H9 (cell line): Measurements from ENCODE around the gene SLC7A1. TPM values are rescaled to one million over a fixed set of nuclear protein-coding genes. Genes with fewer than 3 reads are reported as not detected.

Experiments used
- DNase-seq: peaks from one replicate; pipeline ENCODE4 v3.0.0-alpha.2; 2017
- H2AFZ ChIP-seq: one replicate; pipeline ENCODE4 v1.6.1; 2013; ENCODE audit warnings: mild to moderate bottlenecking, low read length, control low read depth, moderate library complexity
- H2AK5ac ChIP-seq: 2 replicates; pipeline ENCODE4 v1.6.1; 2013; ENCODE audit warnings: low read length, control low read depth, mixed read lengths; ENCODE audit not compliant: insufficient read length
- H2BK120ac ChIP-seq: one replicate; pipeline ENCODE4 v1.6.1; 2013; ENCODE audit warnings: low read depth, mild to moderate bottlenecking, low read length, control low read depth, inconsistent platforms; ENCODE audit not compliant: poor library complexity, severe bottlenecking
- H2BK12ac ChIP-seq: 2 replicates; pipeline ENCODE4 v1.6.1; 2013; ENCODE audit warnings: low read length, control low read depth, mixed read lengths, low read depth; ENCODE audit not compliant: insufficient read length
- H2BK15ac ChIP-seq: 2 replicates; pipeline ENCODE4 v1.6.1; 2013; ENCODE audit warnings: low read depth, low read length, control low read depth
- H2BK20ac ChIP-seq: one replicate; pipeline ENCODE4 v1.6.1; 2013; ENCODE audit warnings: low read depth, mild to moderate bottlenecking, low read length, control low read depth, inconsistent platforms; ENCODE audit not compliant: poor library complexity, severe bottlenecking
- H2BK5ac ChIP-seq: 2 replicates; pipeline ENCODE4 v1.6.1; 2013; ENCODE audit warnings: low read length, control low read depth, mixed read lengths; ENCODE audit not compliant: insufficient read length
- H3K14ac ChIP-seq: 2 replicates; pipeline ENCODE4 v1.6.1; 2013; ENCODE audit warnings: low read length, control low read depth; ENCODE audit not compliant: insufficient read depth
- H3K18ac ChIP-seq: 2 replicates; pipeline ENCODE4 v1.6.1; 2013; ENCODE audit warnings: low read depth, mild to moderate bottlenecking, mixed read lengths, low read length, control low read depth; ENCODE audit not compliant: insufficient read length
- H3K23ac ChIP-seq: 2 replicates; pipeline ENCODE4 v1.6.1; 2013; ENCODE audit warnings: low read length, control low read depth, mixed read lengths, low read depth; ENCODE audit not compliant: insufficient read length
- H3K23me2 ChIP-seq: 2 replicates; pipeline ENCODE4 v1.6.1; 2013; ENCODE audit warnings: low read depth, mild to moderate bottlenecking, mixed read lengths, low read length, control low read depth; ENCODE audit not compliant: insufficient read length, poor library complexity, severe bottlenecking
- H3K27ac ChIP-seq: 2 replicates; pipeline ENCODE4 v1.5.1; 2013; ENCODE audit warnings: low read length, control low read depth, mixed read lengths, low read depth; ENCODE audit not compliant: insufficient read length
- H3K27me3 ChIP-seq: 2 replicates; pipeline ENCODE4 v1.6.1; 2013; ENCODE audit warnings: low read length, control low read depth, inconsistent platforms; ENCODE audit not compliant: insufficient read depth
- H3K4ac ChIP-seq: 2 replicates; pipeline ENCODE4 v1.6.1; 2013; ENCODE audit warnings: low read depth, mild to moderate bottlenecking, control low read depth, inconsistent platforms, low read length, moderate library complexity
- H3K4me1 ChIP-seq: 2 replicates; pipeline ENCODE4 v1.6.1; 2013; ENCODE audit warnings: low read length, control low read depth, inconsistent platforms; ENCODE audit not compliant: insufficient read depth
- H3K4me2 ChIP-seq: 2 replicates; pipeline ENCODE4 v1.6.1; 2013; ENCODE audit warnings: low read length, control low read depth, mixed read lengths; ENCODE audit not compliant: insufficient read length, insufficient read depth
- H3K56ac ChIP-seq: 2 replicates; pipeline ENCODE4 v1.6.1; 2013; ENCODE audit warnings: low read depth, mild to moderate bottlenecking, mixed read lengths, low read length, control low read depth; ENCODE audit not compliant: insufficient read length
- H3K79me1 ChIP-seq: 2 replicates; pipeline ENCODE4 v1.6.1; 2013; ENCODE audit warnings: low read depth, mild to moderate bottlenecking, moderate library complexity, low read length, control low read depth, inconsistent platforms; ENCODE audit not compliant: insufficient read depth, poor library complexity, severe bottlenecking
- H3K79me2 ChIP-seq: 2 replicates; pipeline ENCODE4 v1.6.1; 2013; ENCODE audit warnings: low read length, control low read depth, inconsistent platforms; ENCODE audit not compliant: insufficient read depth
- H3K9ac ChIP-seq: 2 replicates; pipeline ENCODE4 v1.6.1; 2013; ENCODE audit warnings: low read length, control low read depth, mixed read lengths; ENCODE audit not compliant: insufficient read length; ENCODE audit errors: extremely low read depth
- H3K9me3 ChIP-seq: one replicate; pipeline ENCODE4 v1.6.1; 2013; ENCODE audit warnings: low read depth, low read length, inconsistent platforms; ENCODE audit not compliant: control insufficient read depth
- H3T11ph ChIP-seq: one replicate; pipeline ENCODE4 v1.6.1; 2013; ENCODE audit warnings: mild to moderate bottlenecking, low read length, control low read depth, inconsistent platforms
- H4K20me1 ChIP-seq: one replicate; pipeline ENCODE4 v1.6.1; 2013; ENCODE audit not compliant: control insufficient read depth, insufficient read length, insufficient read depth
- H4K5ac ChIP-seq: 2 replicates; pipeline ENCODE4 v1.6.1; 2013; ENCODE audit warnings: low read depth, mild to moderate bottlenecking, mixed read lengths, low read length, control low read depth; ENCODE audit not compliant: insufficient read length
- H4K8ac ChIP-seq: replicated peaks from 2 replicates; pipeline ENCODE4 v1.6.1; 2013; ENCODE audit warnings: low read length, control low read depth, mixed read lengths, low read depth; ENCODE audit not compliant: insufficient read length
- H4K91ac ChIP-seq: 2 replicates; pipeline ENCODE4 v1.6.1; 2013; ENCODE audit warnings: low read depth, mild to moderate bottlenecking, moderate library complexity, mixed read lengths, low read length, control low read depth; ENCODE audit not compliant: insufficient read length
- H3K27ac Mint-ChIP-seq, 3 experiments: 2 replicates in 2 of 3; 3 replicates in 1 of 3; pipeline ENCODE4 v1.8.0; 2020 to 2021; ENCODE audit warnings: mixed read lengths in 3 of 3, mild to moderate bottlenecking in 1 of 3, moderate library complexity in 1 of 3
- H3K27me3 Mint-ChIP-seq: 2 replicates; pipeline ENCODE4 v1.8.0; 2021; ENCODE audit warnings: low read depth, mild to moderate bottlenecking, moderate library complexity, mixed read lengths
- H3K36me3 Mint-ChIP-seq, 3 experiments: 2 replicates in 2 of 3; 3 replicates in 1 of 3; pipeline ENCODE4 v1.8.0; 2020 to 2021; ENCODE audit warnings: low read depth in 3 of 3, mixed read lengths in 3 of 3; ENCODE audit not compliant: insufficient read depth in 1 of 3
- H3K4me1 Mint-ChIP-seq, 2 experiments: 2 replicates each; pipeline ENCODE4 v1.8.0; 2020; ENCODE audit warnings: mixed read lengths in 2 of 2
- H3K4me3 Mint-ChIP-seq, 2 experiments: 2 replicates in 1 of 2; 3 replicates in 1 of 2; pipeline ENCODE4 v1.8.0; 2020 to 2021; ENCODE audit warnings: mild to moderate bottlenecking in 2 of 2, mixed read lengths in 2 of 2, moderate library complexity in 1 of 2
- H3K9me3 Mint-ChIP-seq, 2 experiments: 2 replicates in 1 of 2; 3 replicates in 1 of 2; pipeline ENCODE4 v1.8.0; 2020; ENCODE audit warnings: mild to moderate bottlenecking in 2 of 2, mixed read lengths in 2 of 2, moderate library complexity in 1 of 2
- CTCF ChIP-seq: fragments of 200-600 bp; sonication (generic); conservative IDR thresholded peaks from 3 replicates; pipeline ENCODE4 v1.8.0; 2021; ENCODE audit warnings: antibody characterized with exemption, mild to moderate bottlenecking
- WGBS: extraction: QIAGEN DNeasy Blood & Tissue Kit; methylation state at CpG from one replicate; pipeline ENCODE4 v1.1.7; 2013; ENCODE audit warnings: missing lambda C conversion rate, low lambda C conversion rate, mixed read lengths; ENCODE audit not compliant: insufficient read length; ENCODE audit errors: extremely low coverage; 5-methylcytosine and 5-hydroxymethylcytosine counted together
- total RNA-seq: library from RNA; stranded (reverse); gene quantifications from 2 replicates; pipeline ENCODE4 v1.2.1, GENCODE V29; 2021

SLC7A1 gene
- total RNA-seq, 1 experiment from 2014 or later = 109 TPM

GRCh38 chr13:29509999-29510589, 85.4 kb downstream of the SLC7A1 start:
- Histone ChIP-seq H4K8ac (no peak overlapping the region), H3K56ac (no peak overlapping the region), H3K27ac (no peak overlapping the region), H3K27me3 (no peaks in the 10 kb centered on the region), H3K23me2 (no peaks in the 10 kb centered on the region), H3K79me2 (no peaks in the 10 kb centered on the region), H3K4me1 (no peaks in the 10 kb centered on the region), H3K9ac (no peak overlapping the region), H2BK5ac (no peak overlapping the region), H3K14ac (no peak overlapping the region), H3K23ac (no peak overlapping the region), H2BK15ac (no peak overlapping the region), H3T11ph (no peak overlapping the region), H4K5ac (no peak overlapping the region), H2BK20ac (no peak overlapping the region), H3K18ac (no peak overlapping the region), H2BK120ac (no peak overlapping the region), H4K20me1 (no peaks in the 10 kb centered on the region), H2AFZ (no peak overlapping the region), H2AK5ac (no peak overlapping the region), H3K4ac (no peak overlapping the region), H3K9me3 (no peaks in the 10 kb centered on the region), H4K91ac (no peak overlapping the region), H2BK12ac (no peak overlapping the region), H3K4me2 (no peak overlapping the region), H3K79me1 (no peaks in the 10 kb centered on the region)
- H3K36me3 Mint-ChIP-seq = peaks cover 15 to 46% (median 29%) of the 10 kb centered on the region in 3 experiments; a peak in 6 of 7 replicates
- no peaks in the 10 kb centered on the region for H3K27me3 Mint-ChIP-seq
- TF ChIP-seq CTCF = no peak
- no CpG with 5 or more reads among the region's 14 CpGs for WGBS
- H3K9me3 Mint-ChIP-seq = no peaks in the 10 kb centered on the region
- peaks cover 5 to 7% of the 10 kb centered on the region in 2 experiments; a peak in 3 of 4 replicates for H3K4me1 Mint-ChIP-seq
- H3K4me3 Mint-ChIP-seq = no peak overlapping the region
- peak overlapping the region in 2 of 3 experiments; percentile 39 to 76; a peak in 4 of 7 replicates for H3K27ac Mint-ChIP-seq
- DNase-seq = no peak
